Lower leg skin (tissue), 3 donors: ENCODE measurements around the gene VPS13D.

Source experiments
- POLR2A ChIP-seq, 2 donors: fragments of 450-650 bp; IDR thresholded peaks; one replicate each; pipeline ENCODE4 v1.6.1; 2016 to 2017; ENCODE audit warnings: antibody characterized with exemption in 2 of 2, mild to moderate bottlenecking in 1 of 2, moderate library complexity in 1 of 2
- TF ChIP-seq, protein P1 (sequence below), 3 donors: fragments of 450-650 bp; IDR thresholded peaks; one replicate each; pipeline ENCODE4 v1.5.1; 2016; ENCODE audit warnings: antibody characterized with exemption in 3 of 3, mild to moderate bottlenecking in 3 of 3, moderate library complexity in 2 of 3

DNA sequence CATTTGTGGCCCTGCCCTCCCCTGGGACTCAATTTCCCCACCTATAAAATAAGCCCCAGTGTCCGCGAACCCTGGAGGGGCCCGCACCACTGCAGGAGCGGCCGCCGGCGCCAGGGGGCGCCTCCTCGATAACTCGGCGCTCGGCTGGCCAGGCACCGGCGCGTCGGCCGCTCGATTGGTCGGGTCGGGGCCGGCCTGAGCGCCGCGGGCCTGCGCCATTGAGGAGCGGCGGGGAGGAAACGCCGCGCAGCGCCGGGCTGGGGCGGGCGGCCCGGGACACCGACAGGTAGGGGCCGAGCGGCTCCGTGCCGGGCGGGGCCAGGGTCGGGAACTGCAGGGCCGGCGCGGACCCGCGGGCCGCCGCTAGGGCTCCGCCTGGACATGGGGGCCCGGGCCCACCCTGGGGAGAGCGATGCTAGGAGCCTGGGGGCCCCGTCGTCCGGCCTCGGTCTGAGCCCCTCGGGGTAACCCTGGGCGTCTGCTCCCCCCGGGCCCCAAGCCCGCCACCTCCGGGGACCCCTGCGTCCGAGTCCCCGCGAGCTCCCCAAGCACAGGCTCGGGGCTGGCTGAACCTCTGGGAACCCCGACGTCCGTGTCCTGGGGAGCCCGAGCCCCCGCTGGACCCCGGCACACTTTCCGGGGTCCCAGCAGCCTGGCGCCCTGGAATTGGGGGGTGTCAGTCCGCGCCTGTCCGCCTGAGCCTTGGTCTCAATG, at the start of gene VPS13D:
- no peak for TF ChIP-seq POLR2A (IDR thresholded peaks at IDR 0.05)
- TF ChIP-seq, protein P1, sequence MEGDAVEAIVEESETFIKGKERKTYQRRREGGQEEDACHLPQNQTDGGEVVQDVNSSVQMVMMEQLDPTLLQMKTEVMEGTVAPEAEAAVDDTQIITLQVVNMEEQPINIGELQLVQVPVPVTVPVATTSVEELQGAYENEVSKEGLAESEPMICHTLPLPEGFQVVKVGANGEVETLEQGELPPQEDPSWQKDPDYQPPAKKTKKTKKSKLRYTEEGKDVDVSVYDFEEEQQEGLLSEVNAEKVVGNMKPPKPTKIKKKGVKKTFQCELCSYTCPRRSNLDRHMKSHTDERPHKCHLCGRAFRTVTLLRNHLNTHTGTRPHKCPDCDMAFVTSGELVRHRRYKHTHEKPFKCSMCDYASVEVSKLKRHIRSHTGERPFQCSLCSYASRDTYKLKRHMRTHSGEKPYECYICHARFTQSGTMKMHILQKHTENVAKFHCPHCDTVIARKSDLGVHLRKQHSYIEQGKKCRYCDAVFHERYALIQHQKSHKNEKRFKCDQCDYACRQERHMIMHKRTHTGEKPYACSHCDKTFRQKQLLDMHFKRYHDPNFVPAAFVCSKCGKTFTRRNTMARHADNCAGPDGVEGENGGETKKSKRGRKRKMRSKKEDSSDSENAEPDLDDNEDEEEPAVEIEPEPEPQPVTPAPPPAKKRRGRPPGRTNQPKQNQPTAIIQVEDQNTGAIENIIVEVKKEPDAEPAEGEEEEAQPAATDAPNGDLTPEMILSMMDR (IDR thresholded peaks at IDR 0.05) = peak in 1 of 3 donors; percentile 49
